Stimulated activated CD8-positive, alpha-beta memory T cell treated with anti-CD3 and anti-CD28 coated beads, Interleukin-4, amount 100 ng/mL, for 1 hour (primary cell): ENCODE data around the gene CAVIN2.
"Not testable (repeated sequence)": the region's sequence is repeated elsewhere in the genome, so short reads cannot be mapped to it uniquely, and the experiment has no call there.

Experiments used
- DNase-seq, 2 donors: peaks; one replicate each; pipeline ENCODE4 v3.0.0-alpha.2; 2020; ENCODE audit warnings: low read depth in 2 of 2, low spot score in 1 of 2

CAVIN2 gene

GRCh38 chr2:191802180-191802579 lies 44.7 kb downstream of the CAVIN2 start:
- no peak for DNase-seq

GRCh38 chr2:191800874-191801273 lies 46.0 kb downstream of the CAVIN2 start:
- DNase-seq: no peak

- no peak for DNase-seq
These were observed 47.4 kb downstream of the CAVIN2 start for GRCh38 chr2:191799526-191799925.

- no peak for DNase-seq
These were observed 48.7 kb downstream of the CAVIN2 start for GRCh38 chr2:191797942-191798876.

GRCh38 chr2:191797500-191797899 lies 49.4 kb downstream of the CAVIN2 start:
- no peak for DNase-seq

- DNase-seq: no peak
These were observed 51.2 kb downstream of the CAVIN2 start for GRCh38 chr2:191795715-191796114.

GRCh38 chr2:191791953-191792560 lies 54.8 kb downstream of the CAVIN2 start:
- no peak for DNase-seq

- DNase-seq: no peak
These were observed 56.2 kb downstream of the CAVIN2 start for GRCh38 chr2:191790737-191791136.

- no peak for DNase-seq
These were observed 57.1 kb downstream of the CAVIN2 start for GRCh38 chr2:191789796-191790195.

- DNase-seq: no peak
These were observed 60.2 kb downstream of the CAVIN2 start for GRCh38 chr2:191786694-191787093.

- DNase-seq: not testable (repeated sequence)
These were observed 61.2 kb downstream of the CAVIN2 start for GRCh38 chr2:191785651-191786050.
